MG63 (cell line): ENCODE results near the gene MICU1. TPM values are rescaled to one million over a fixed set of nuclear protein-coding genes. Genes with fewer than 3 reads are reported as not detected.

Source experiments
- DNase-seq: peaks from one replicate; pipeline ENCODE4 v3.0.0-alpha.2; 2020
- H3K27me3 ChIP-seq: fragments of 250-450 bp; sonication (Bioruptor Pico); 2 replicates; pipeline ENCODE4 v1.5.1; 2020; ENCODE audit warnings: mild to moderate bottlenecking, moderate library complexity
- H3K36me3 ChIP-seq: fragments of 250-450 bp; sonication (Bioruptor Pico); 2 replicates; pipeline ENCODE4 v1.5.1; 2020; ENCODE audit warnings: mild to moderate bottlenecking, moderate library complexity
- H3K4me3 ChIP-seq: fragments of 250-450 bp; sonication (Bioruptor Pico); 2 replicates; pipeline ENCODE4 v1.5.1; 2020; ENCODE audit warnings: mild to moderate bottlenecking, moderate library complexity
- H3K9me3 ChIP-seq: fragments of 250-450 bp; sonication (Bioruptor Pico); 2 replicates; pipeline ENCODE4 v1.5.1; 2020; ENCODE audit warnings: mild to moderate bottlenecking, moderate library complexity
- total RNA-seq: library from RNA; depleted of rRNA; stranded (reverse); fragments of >200 nt; shearing (Covaris generic); gene quantifications from 2 replicates; pipeline ENCODE4 v1.2.3, GENCODE V29; 2014; ENCODE audit warnings: low replicate concordance

Gene MICU1
- total RNA-seq, 1 experiment from 2014 or later = 35.1 TPM

- Histone ChIP-seq H3K4me3 (no peak overlapping the region), H3K27me3 (no peaks in the 10 kb centered on the region), H3K36me3 (no peaks in the 10 kb centered on the region), H3K9me3 (no peaks in the 10 kb centered on the region)
- no peak for DNase-seq
Measured at GRCh38 chr10:72642318-72642717, 16.4 kb upstream of the MICU1 start.

- no peak for DNase-seq
- no peaks in the 10 kb centered on the region for H3K36me3 ChIP-seq
- H3K4me3 ChIP-seq = no peak overlapping the region
- H3K27me3 ChIP-seq = no peaks in the 10 kb centered on the region
- no peaks in the 10 kb centered on the region for H3K9me3 ChIP-seq
Measured at GRCh38 chr10:72639441-72639873, 13.6 kb upstream of the MICU1 start.

DNA sequence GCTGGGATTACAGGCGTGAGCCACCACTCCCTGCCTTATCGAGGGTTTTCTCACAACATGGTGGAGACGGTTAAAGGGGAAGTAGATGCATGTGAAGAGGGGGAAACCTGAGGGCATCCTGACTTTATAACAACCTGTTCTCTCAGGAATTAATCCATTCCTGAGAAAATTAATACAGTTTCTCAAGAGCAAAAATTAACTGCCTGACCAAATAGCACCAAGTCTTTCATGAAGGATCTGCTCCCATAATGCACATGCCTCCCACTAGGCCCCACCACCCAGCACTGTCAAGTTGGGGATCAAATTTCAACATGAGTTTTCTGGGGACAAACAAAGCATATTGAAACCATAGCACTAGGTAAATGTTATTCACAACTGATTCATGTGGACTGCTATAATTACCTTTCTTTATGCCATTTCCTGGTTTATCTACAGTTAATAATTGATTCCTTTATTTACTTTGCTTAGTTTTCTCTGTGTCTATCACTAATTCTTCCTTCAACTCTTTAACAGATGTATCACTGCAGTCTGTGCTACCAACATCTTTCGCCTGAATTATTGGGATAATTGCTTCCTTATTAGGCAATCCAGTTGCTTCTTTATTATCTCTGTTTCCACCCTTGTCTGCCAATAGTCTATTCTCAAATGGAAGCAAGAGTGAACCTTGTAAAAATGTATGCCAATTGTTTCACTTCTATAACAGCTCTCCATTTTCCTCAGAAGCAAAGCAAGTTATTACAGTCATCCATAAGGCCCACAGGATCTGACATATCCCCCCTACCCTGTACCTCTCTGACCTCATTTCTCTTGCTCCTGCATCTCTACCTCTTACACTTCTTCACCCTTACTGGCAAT, 12.9 kb upstream of the MICU1 start:
- no peak overlapping the region for H3K4me3 ChIP-seq
- no peak for DNase-seq
- H3K36me3 ChIP-seq = no peaks in the 10 kb centered on the region
- H3K9me3 ChIP-seq = no peaks in the 10 kb centered on the region
- H3K27me3 ChIP-seq = no peaks in the 10 kb centered on the region

DNA sequence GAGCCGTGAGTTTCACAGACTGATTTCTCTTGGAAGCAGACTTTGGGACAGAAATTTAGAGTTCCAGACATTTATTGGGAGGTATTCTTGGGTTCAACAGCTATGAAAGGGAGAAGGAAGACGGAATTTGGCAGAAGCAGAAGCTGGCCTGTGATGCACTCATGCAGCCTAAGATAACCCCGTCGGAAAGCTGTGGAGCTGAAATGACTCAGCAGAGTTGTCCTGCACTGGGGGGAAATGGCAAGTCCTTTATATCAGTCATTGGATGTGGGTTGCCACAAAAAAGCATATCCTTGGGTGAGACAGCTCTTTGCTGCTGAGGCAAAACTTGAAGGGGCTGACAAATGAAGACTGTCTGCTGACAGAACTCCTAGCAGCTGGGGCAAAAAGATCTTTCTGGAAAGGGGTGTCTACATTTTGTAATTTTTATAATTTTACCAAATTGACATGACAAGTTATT, 11.5 kb upstream of the MICU1 start:
- no peaks in the 10 kb centered on the region for H3K27me3 ChIP-seq
- no peak overlapping the region for H3K4me3 ChIP-seq
- DNase-seq = peak; percentile 73
- no peaks in the 10 kb centered on the region for H3K9me3 ChIP-seq
- no peaks in the 10 kb centered on the region for H3K36me3 ChIP-seq

DNA sequence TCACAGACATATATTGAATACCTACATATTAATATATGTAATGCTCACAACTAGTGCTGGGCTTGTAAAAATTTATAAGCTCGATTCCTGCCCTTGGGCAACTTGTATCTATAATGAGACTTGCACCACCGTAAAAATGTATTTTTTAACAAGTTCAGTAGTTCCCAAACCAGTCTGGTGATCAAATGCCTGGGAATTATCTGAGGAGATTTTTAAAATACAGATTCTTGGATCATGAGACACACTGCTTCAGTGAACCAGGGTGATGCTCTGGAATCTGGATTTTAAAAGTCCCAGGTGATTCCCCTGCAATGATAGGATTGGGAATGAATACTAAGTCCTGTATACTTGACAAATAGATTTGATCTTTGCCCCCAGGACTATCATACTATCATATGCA, 4.3 kb upstream of the MICU1 start:
- H3K27me3 ChIP-seq = no peaks in the 10 kb centered on the region
- no peak for DNase-seq
- H3K9me3 ChIP-seq = no peaks in the 10 kb centered on the region
- no peak overlapping the region for H3K4me3 ChIP-seq
- H3K36me3 ChIP-seq = no peaks in the 10 kb centered on the region

DNA sequence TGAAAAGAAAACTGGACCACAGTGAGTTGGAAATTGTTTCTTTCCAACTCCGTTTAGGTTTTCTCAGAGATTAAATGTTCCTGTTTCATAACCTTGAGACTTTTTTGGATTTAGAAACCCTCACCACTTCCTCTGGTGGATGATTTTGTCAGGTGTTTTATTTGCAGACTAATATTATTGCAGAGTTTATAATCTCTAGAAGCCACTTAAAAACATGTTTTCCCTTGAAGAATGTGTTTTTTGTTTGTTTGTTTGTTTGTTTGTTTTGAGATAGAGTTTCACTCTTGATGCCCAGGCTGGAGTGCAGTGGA, 520 bp upstream of the MICU1 start:
- no peaks in the 10 kb centered on the region for H3K9me3 ChIP-seq
- peak overlapping the region; percentile 85 for H3K4me3 ChIP-seq
- no peaks in the 10 kb centered on the region for H3K36me3 ChIP-seq
- DNase-seq = no peak
- H3K27me3 ChIP-seq = no peaks in the 10 kb centered on the region

GRCh38 chr10:72625276-72625607, 637 bp downstream of the MICU1 start:
- H3K27me3 ChIP-seq = no peaks in the 10 kb centered on the region
- no peak for DNase-seq
- no peaks in the 10 kb centered on the region for H3K36me3 ChIP-seq
- H3K4me3 ChIP-seq = peak overlapping the region; percentile 85
- no peaks in the 10 kb centered on the region for H3K9me3 ChIP-seq

DNA sequence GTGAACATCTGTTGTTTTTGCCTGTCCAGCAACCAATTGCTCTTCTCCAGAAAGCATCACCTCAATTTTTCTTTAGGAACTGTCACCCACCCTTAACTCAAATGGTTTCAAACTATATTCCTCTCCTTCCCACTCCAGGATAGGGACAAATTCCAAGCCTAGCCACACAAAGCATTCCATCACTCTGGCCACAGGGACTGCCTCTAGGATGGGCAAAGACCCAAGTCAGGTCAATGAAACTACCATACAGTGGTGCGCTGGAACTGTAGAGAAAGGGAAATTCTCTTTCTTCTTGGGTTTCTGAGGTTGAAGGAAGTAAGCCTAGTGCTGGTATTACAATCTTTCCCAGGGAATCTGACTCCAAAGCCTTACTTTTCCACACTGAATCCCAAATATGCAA, 3.6 kb downstream of the MICU1 start:
- Histone ChIP-seq H3K9me3 (no peaks in the 10 kb centered on the region), H3K36me3 (no peaks in the 10 kb centered on the region), H3K27me3 (no peaks in the 10 kb centered on the region), H3K4me3 (no peak overlapping the region)
- DNase-seq = no peak

DNA sequence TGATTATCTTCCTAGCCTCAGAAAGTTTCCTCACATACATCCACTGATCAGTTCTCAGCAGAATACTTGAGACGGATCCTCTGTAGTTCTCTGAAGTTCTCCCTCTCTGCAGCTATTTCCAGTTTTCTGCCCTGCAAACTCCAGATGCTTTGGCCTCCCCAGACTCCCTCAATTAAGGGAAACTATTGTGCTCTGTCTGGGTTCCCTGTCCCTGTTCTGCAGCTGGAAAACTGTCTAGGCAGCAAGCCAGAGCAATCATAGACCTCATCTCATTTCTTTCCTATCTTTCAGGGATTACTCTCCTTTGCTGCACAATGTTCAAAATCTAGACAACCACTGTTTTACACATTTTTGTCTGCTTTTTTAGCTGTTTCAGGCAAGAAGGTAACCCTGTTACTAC, 9.2 kb downstream of the MICU1 start:
- no peak for DNase-seq
- H3K36me3 ChIP-seq = no peaks in the 10 kb centered on the region
- no peak overlapping the region for H3K4me3 ChIP-seq
- H3K27me3 ChIP-seq = no peaks in the 10 kb centered on the region
- no peaks in the 10 kb centered on the region for H3K9me3 ChIP-seq

DNA sequence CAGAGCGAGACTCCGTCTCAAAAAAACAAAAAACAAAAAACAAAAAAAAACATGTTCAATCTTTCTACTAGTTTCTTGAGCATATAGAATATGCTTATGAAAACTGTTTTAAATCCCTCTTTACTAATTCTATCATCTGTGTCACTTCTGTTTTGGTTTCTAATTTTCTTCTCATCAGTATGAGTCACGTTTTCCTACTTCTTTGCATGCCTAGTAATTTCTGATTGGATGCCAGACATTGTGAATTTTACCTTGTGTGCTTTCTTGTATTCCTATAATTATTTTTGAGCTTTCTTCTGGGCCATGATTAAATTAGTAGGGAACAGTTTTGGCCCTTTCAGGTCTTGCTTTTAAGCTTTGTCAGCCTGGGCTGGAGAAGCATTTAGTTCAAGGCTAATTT, 9.9 kb downstream of the MICU1 start:
- no peaks in the 10 kb centered on the region for H3K27me3 ChIP-seq
- H3K4me3 ChIP-seq = no peak overlapping the region
- DNase-seq = no peak
- no peaks in the 10 kb centered on the region for H3K36me3 ChIP-seq
- no peaks in the 10 kb centered on the region for H3K9me3 ChIP-seq

- no peak for DNase-seq
- no peaks in the 10 kb centered on the region for H3K27me3 ChIP-seq
- no peaks in the 10 kb centered on the region for H3K36me3 ChIP-seq
- H3K4me3 ChIP-seq = no peak overlapping the region
- H3K9me3 ChIP-seq = no peaks in the 10 kb centered on the region
Measured at GRCh38 chr10:72612203-72612826, 13.6 kb downstream of the MICU1 start.

GRCh38 chr10:72611783-72612182, 14.1 kb downstream of the MICU1 start:
- DNase-seq = no peak
- H3K4me3 ChIP-seq = no peak overlapping the region

DNA sequence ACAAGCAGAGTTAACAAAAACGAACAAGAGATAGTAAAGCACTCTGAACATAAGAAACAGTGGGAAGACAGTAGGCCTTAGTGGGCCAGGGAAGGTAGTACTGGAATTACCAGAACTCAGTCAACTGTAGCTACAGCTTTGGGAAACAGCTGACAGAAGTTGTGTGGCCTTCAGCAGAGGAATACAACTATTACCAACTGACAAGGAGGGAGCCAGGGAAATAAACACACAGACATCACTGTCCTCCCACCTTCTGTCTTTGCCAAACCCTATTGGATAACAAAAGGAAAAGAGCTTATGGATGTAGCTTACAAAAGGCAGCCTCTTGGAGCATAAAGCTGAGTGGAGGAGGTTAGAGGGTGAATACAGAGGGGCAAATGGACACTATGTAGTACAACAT, 15.4 kb downstream of the MICU1 start:
- Histone ChIP-seq H3K4me3 (no peak overlapping the region), H3K9me3 (no peaks in the 10 kb centered on the region), H3K36me3 (no peaks in the 10 kb centered on the region), H3K27me3 (no peaks in the 10 kb centered on the region)
- no peak for DNase-seq

More at GRCh38 chr10:72611783-72612182, 14.1 kb downstream of the MICU1 start:
- Histone ChIP-seq H3K36me3 (no peaks in the 10 kb centered on the region), H3K27me3 (no peaks in the 10 kb centered on the region), H3K9me3 (no peaks in the 10 kb centered on the region)

- no peak for DNase-seq
Measured at GRCh38 chr10:72605122-72605521, 20.8 kb downstream of the MICU1 start.

DNA sequence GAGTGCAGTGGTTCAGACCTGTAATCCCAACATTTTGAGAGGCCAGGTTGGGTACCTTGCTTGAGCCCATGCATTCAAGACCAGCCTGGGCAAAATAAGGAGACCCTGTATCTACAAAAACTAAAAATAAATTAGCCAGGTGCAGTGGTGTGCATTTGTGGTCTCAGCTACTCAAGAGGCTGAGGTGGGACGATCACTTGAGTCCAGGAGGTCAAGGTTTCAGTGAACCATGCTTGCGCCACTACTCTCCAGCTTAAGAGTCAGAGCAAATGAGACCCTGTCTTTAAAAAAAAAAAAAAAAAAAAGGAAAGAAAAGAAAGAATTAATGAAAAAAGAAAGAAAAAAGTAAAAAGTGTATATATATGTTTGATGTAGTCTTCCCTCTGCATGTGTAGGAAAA, 24.7 kb downstream of the MICU1 start:
- H3K36me3 ChIP-seq = no peaks in the 10 kb centered on the region
- no peaks in the 10 kb centered on the region for H3K27me3 ChIP-seq
- H3K9me3 ChIP-seq = no peaks in the 10 kb centered on the region
- no peak for DNase-seq
- H3K4me3 ChIP-seq = no peak overlapping the region

More at GRCh38 chr10:72605122-72605521, 20.8 kb downstream of the MICU1 start:
- H3K36me3 ChIP-seq = no peaks in the 10 kb centered on the region
- no peak overlapping the region for H3K4me3 ChIP-seq
- no peaks in the 10 kb centered on the region for H3K27me3 ChIP-seq
- no peaks in the 10 kb centered on the region for H3K9me3 ChIP-seq

DNA sequence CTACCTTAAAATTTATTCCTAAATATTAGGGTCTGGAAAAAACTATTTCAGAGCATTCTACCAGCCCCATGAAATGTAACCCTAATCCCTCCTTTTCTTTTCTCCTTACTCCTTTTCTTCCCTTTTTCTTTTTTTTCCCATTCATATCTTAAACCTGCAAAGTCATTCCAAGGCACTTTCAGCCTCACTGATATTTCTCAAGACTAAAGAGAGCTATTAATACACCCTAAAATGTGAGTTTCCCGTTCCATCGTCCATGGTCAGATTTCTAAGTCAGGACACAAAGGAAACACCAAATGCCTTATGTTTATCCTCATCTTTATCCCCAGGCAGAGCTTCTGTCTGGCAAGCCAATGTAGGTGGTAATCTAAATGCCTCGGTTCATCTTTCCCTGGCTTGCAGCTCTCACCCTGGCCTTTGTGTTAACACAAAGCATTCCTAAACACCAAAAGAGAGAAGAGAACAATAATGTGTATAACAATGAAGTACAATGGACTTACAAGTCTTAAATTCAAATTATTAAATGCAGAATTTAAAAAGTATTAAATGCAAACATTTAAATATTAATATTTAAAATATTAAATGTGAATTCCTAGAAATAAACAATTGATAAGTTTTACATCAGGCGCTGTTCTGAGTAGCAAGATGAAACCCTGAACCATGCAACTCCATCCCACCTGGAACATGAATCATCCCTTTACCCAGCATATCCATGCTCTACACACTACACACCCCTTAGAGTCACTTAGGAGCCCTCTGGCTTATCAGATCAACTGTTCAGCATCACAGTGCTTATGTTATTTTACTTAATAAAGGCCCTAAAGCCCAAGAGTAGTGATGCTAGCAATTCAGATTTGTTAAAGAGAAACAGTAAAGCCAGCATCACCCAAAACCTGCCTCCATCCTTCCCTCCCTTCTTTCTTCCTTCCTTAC, 26.8 kb downstream of the MICU1 start:
- Histone ChIP-seq H3K4me3 (no peak overlapping the region), H3K36me3 (no peaks in the 10 kb centered on the region), H3K9me3 (no peaks in the 10 kb centered on the region), H3K27me3 (no peaks in the 10 kb centered on the region)
- DNase-seq = no peak

DNA sequence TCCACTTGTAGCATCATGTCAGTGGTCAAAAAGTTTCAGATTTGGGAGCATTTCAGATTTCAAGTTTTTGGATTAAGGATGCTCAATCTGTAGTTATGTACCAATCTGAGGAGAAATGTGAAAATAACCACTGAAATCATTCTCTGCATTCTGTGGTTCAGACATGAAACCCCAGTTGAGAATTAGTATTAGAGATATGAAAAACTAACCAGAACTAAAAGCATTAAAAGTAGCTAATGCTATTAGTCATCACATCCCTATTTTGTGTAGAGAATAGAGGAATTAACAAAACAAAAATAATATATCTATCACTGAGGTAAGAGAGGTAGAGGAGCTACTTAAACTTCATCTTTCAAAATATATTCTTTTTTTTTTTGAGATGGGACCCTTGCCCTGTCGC, 28.0 kb downstream of the MICU1 start:
- Histone ChIP-seq H3K27me3 (no peaks in the 10 kb centered on the region), H3K4me3 (no peak overlapping the region), H3K36me3 (no peaks in the 10 kb centered on the region), H3K9me3 (no peaks in the 10 kb centered on the region)
- no peak for DNase-seq
